ENCODE results near the gene ASPSCR1.

- TF ChIP-seq REST (IDR thresholded peaks at IDR 0.05; ENCODE audit: insufficient read depth in 1 of 2, low read depth in 2 of 2, low read length in 2 of 2), result no peak
- TF ChIP-seq POLR2AphosphoS5 (IDR thresholded peaks at IDR 0.05; ENCODE audit: low read depth, low read length), result no peak
- no peak for TF ChIP-seq TAF1 (IDR thresholded peaks at IDR 0.05; ENCODE audit: borderline replicate concordance, insufficient read depth, low read length)
- TF ChIP-seq SIN3A (IDR thresholded peaks at IDR 0.05; ENCODE audit: borderline replicate concordance, insufficient read depth, low read length), result no peak
These were observed 50.8 kb downstream of the ASPSCR1 start for GRCh38 chr17:82028246-82028645.
